Stimulated activated naive CD8-positive, alpha-beta T cell treated with anti-CD3 and anti-CD28 coated beads, Interleukin-15, amount 100 ng/mL, for 72 hours (primary cell): ENCODE results near the gene TJP2.
A peak's percentile ranks its signal among the peaks of the same experiment; 100 is the strongest.

Experiments used
- ATAC-seq: fragments of 150-1000 bp; cut with Tn5 transposase; 2 replicates; pipeline ENCODE4 v1.10.0; 2021; ENCODE audit warnings: mild to moderate bottlenecking, moderate library complexity
- DNase-seq, 2 donors: peaks; one replicate each; pipeline ENCODE4 v3.0.0; 2021 to 2022
- H3K27ac Mint-ChIP-seq, 2 donors: one replicate each; pipeline ENCODE4 v1.8.0; 2022; ENCODE audit warnings: mild to moderate bottlenecking in 2 of 2, mixed read lengths in 2 of 2, moderate library complexity in 2 of 2
- H3K27me3 Mint-ChIP-seq: one replicate; pipeline ENCODE4 v1.8.0; 2022; ENCODE audit warnings: mixed read lengths
- H3K4me1 Mint-ChIP-seq: one replicate; pipeline ENCODE4 v1.8.0; 2022; ENCODE audit warnings: mild to moderate bottlenecking, mixed read lengths
- H3K4me3 Mint-ChIP-seq, 2 donors: one replicate each; pipeline ENCODE4 v1.8.0; 2022; ENCODE audit warnings: mild to moderate bottlenecking in 2 of 2, mixed read lengths in 2 of 2, moderate library complexity in 1 of 2
- H3K9me3 Mint-ChIP-seq, 2 donors: one replicate each; pipeline ENCODE4 v1.8.0; 2022; ENCODE audit warnings: mixed read lengths in 2 of 2

The TJP2 gene

GRCh38 chr9:69195668-69196067, 21.6 kb downstream of the TJP2 start:
- ATAC-seq (no peak), DNase-seq (no peak)
- Mint-ChIP-seq H3K9me3 (no peaks in the 10 kb centered on the region), H3K27me3 (peaks cover 6% of the 10 kb centered on the region), H3K4me3 (no peak overlapping the region), H3K4me1 (peaks cover 6% of the 10 kb centered on the region), H3K27ac (no peak overlapping the region)

- Mint-ChIP-seq H3K27me3 (no peaks in the 10 kb centered on the region), H3K4me3 (no peak overlapping the region), H3K4me1 (peaks cover 6% of the 10 kb centered on the region), H3K9me3 (no peaks in the 10 kb centered on the region), H3K27ac (peak overlapping the region in 1 of 2 donors; percentile 19)
- ATAC-seq (no peak), DNase-seq (no peak)
Measured at GRCh38 chr9:69197687-69198086, 23.6 kb downstream of the TJP2 start.

- H3K27ac Mint-ChIP-seq = no peak overlapping the region
- H3K4me3 Mint-ChIP-seq = no peak overlapping the region
- DNase-seq (no peak), ATAC-seq (no peak)
- no peaks in the 10 kb centered on the region for H3K9me3 Mint-ChIP-seq
- H3K27me3 Mint-ChIP-seq = no peaks in the 10 kb centered on the region
- peaks cover 6% of the 10 kb centered on the region for H3K4me1 Mint-ChIP-seq
Measured at GRCh38 chr9:69198521-69199220, 24.6 kb downstream of the TJP2 start.

- DNase-seq = no peak
- no peaks in the 10 kb centered on the region for H3K27me3 Mint-ChIP-seq
Measured at GRCh38 chr9:69199769-69200470, 25.8 kb downstream of the TJP2 start.

GRCh38 chr9:69202556-69202955, 28.5 kb downstream of the TJP2 start:
- H3K4me1 Mint-ChIP-seq = peaks cover 6% of the 10 kb centered on the region
- H3K9me3 Mint-ChIP-seq = no peaks in the 10 kb centered on the region
- H3K27me3 Mint-ChIP-seq = no peaks in the 10 kb centered on the region
- ATAC-seq (no peak), DNase-seq (no peak)
- peak overlapping the region in 1 of 2 donors; percentile 43 for H3K27ac Mint-ChIP-seq
- H3K4me3 Mint-ChIP-seq = no peak overlapping the region

More at GRCh38 chr9:69199769-69200470, 25.8 kb downstream of the TJP2 start:
- H3K4me3 Mint-ChIP-seq = no peak overlapping the region
- no peaks in the 10 kb centered on the region for H3K9me3 Mint-ChIP-seq
- no peak for ATAC-seq
- peaks cover 6% of the 10 kb centered on the region for H3K4me1 Mint-ChIP-seq
- H3K27ac Mint-ChIP-seq = no peak overlapping the region

- no peaks in the 10 kb centered on the region for H3K9me3 Mint-ChIP-seq
- no peak for ATAC-seq
- no peaks in the 10 kb centered on the region for H3K27me3 Mint-ChIP-seq
Measured at GRCh38 chr9:69204326-69204725, 30.2 kb downstream of the TJP2 start.

GRCh38 chr9:69204849-69205248, 30.8 kb downstream of the TJP2 start:
- H3K27me3 Mint-ChIP-seq = no peaks in the 10 kb centered on the region
- H3K4me3 Mint-ChIP-seq = no peak overlapping the region
- no peak for DNase-seq
- H3K4me1 Mint-ChIP-seq = peaks cover 5% of the 10 kb centered on the region
- ATAC-seq = no peak
- no peaks in the 10 kb centered on the region for H3K9me3 Mint-ChIP-seq
- H3K27ac Mint-ChIP-seq = no peak overlapping the region

More at GRCh38 chr9:69204326-69204725, 30.2 kb downstream of the TJP2 start:
- Mint-ChIP-seq H3K4me1 (peaks cover 6% of the 10 kb centered on the region), H3K4me3 (no peak overlapping the region), H3K27ac (peak overlapping the region in 1 of 2 donors; percentile 50)
- DNase-seq = no peak

GRCh38 chr9:69206047-69206446, 32.0 kb downstream of the TJP2 start:
- no peak for ATAC-seq
- DNase-seq = no peak
- no peak overlapping the region for H3K4me3 Mint-ChIP-seq
- H3K27ac Mint-ChIP-seq = peak overlapping the region in 1 of 2 donors; percentile 33
- H3K9me3 Mint-ChIP-seq = no peaks in the 10 kb centered on the region
- H3K4me1 Mint-ChIP-seq = no peaks in the 10 kb centered on the region
- H3K27me3 Mint-ChIP-seq = no peaks in the 10 kb centered on the region

GRCh38 chr9:69207503-69207902, 33.4 kb downstream of the TJP2 start:
- Mint-ChIP-seq H3K9me3 (no peaks in the 10 kb centered on the region), H3K27me3 (no peaks in the 10 kb centered on the region), H3K4me3 (no peak overlapping the region), H3K27ac (no peak overlapping the region), H3K4me1 (no peaks in the 10 kb centered on the region)
- DNase-seq (no peak), ATAC-seq (no peak)

- no peak for DNase-seq
- Mint-ChIP-seq H3K4me1 (no peaks in the 10 kb centered on the region), H3K9me3 (no peaks in the 10 kb centered on the region), H3K27me3 (no peaks in the 10 kb centered on the region), H3K27ac (peak overlapping the region in 1 of 2 donors; percentile 35), H3K4me3 (no peak overlapping the region)
- ATAC-seq = no peak
Measured at GRCh38 chr9:69211424-69212036, 37.5 kb downstream of the TJP2 start.

- H3K27ac Mint-ChIP-seq = no peak overlapping the region
- no peak overlapping the region for H3K4me3 Mint-ChIP-seq
- H3K9me3 Mint-ChIP-seq = no peaks in the 10 kb centered on the region
- no peak for DNase-seq
- ATAC-seq = no peak
- no peaks in the 10 kb centered on the region for H3K4me1 Mint-ChIP-seq
- H3K27me3 Mint-ChIP-seq = no peaks in the 10 kb centered on the region
Measured at GRCh38 chr9:69213647-69214046, 39.6 kb downstream of the TJP2 start.

- no peak for ATAC-seq
- no peaks in the 10 kb centered on the region for H3K9me3 Mint-ChIP-seq
- DNase-seq = no peak
- no peak overlapping the region for H3K4me3 Mint-ChIP-seq
- H3K27ac Mint-ChIP-seq = no peak overlapping the region
- H3K27me3 Mint-ChIP-seq = no peaks in the 10 kb centered on the region
- no peaks in the 10 kb centered on the region for H3K4me1 Mint-ChIP-seq
Measured at GRCh38 chr9:69214939-69215338, 40.9 kb downstream of the TJP2 start.

GRCh38 chr9:69215774-69216485, 41.9 kb downstream of the TJP2 start:
- Mint-ChIP-seq H3K27me3 (no peaks in the 10 kb centered on the region), H3K4me3 (no peak overlapping the region), H3K9me3 (no peaks in the 10 kb centered on the region), H3K4me1 (no peaks in the 10 kb centered on the region), H3K27ac (no peak overlapping the region)
- ATAC-seq (no peak), DNase-seq (no peak)

GRCh38 chr9:69218166-69218565, 44.1 kb downstream of the TJP2 start:
- H3K4me3 Mint-ChIP-seq = no peak overlapping the region
- ATAC-seq (no peak), DNase-seq (no peak)
- H3K27ac Mint-ChIP-seq = no peak overlapping the region
- H3K4me1 Mint-ChIP-seq = no peaks in the 10 kb centered on the region
- no peaks in the 10 kb centered on the region for H3K27me3 Mint-ChIP-seq
- no peaks in the 10 kb centered on the region for H3K9me3 Mint-ChIP-seq

- DNase-seq (no peak), ATAC-seq (peak; percentile 42)
- H3K27me3 Mint-ChIP-seq = no peaks in the 10 kb centered on the region
- H3K4me3 Mint-ChIP-seq = no peak overlapping the region
- H3K9me3 Mint-ChIP-seq = no peaks in the 10 kb centered on the region
- H3K4me1 Mint-ChIP-seq = no peaks in the 10 kb centered on the region
- no peak overlapping the region for H3K27ac Mint-ChIP-seq
Measured at GRCh38 chr9:69221036-69221435, 47.0 kb downstream of the TJP2 start.

- no peak for ATAC-seq
- Mint-ChIP-seq H3K4me1 (no peaks in the 10 kb centered on the region), H3K9me3 (no peaks in the 10 kb centered on the region), H3K4me3 (no peak overlapping the region), H3K27ac (peak overlapping the region in 1 of 2 donors; percentile 78), H3K27me3 (no peaks in the 10 kb centered on the region)
- DNase-seq = no peak
Measured at GRCh38 chr9:69222970-69223369, 48.9 kb downstream of the TJP2 start.
